Measurements from ENCODE around the gene PRM1.

Gene PRM1

DNA sequence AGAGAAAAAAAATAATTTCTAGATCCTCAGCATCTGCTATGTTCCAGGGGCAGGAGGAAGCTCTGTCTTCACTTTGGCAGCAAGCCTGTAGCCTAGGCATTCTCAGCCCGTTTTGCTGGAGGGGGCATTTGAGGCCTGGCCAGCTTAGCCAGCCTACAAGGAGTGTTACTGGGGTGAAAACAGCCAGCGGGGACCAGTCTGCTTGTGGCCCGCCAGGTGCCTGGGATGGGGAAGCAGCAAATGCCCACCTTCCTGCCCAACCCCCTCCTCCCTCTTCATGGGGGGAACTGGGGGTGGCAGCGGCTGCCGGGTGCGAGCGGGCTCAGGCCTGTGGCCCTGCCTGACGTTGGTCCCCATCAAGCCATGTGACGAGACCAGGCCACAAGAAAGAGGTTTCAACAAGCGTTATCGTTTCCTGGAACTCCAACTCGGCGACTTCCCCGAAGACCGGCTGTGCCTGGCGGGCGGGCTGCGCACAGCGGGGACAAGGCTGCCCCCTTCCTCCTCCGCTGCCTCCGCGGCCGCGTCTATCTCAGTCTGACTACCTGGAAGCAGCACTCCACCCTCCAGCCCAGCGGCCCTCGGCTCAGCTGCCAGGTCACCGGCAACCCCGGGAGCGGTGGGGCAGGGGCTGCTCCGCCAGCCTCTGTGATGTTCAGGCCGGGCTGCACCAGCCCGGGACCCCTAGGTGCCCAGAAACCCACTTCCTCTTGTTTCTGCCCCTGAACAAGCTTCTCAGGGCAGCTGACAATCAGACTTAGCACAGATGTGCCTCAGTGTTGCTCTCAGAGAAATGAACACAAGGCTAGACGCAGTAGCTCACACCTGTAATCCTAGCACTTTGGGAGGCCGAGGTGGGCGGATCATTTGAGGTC lies 48.0 kb downstream of the PRM1 start:
- DNase-seq, result peak; percentile 28

DNA sequence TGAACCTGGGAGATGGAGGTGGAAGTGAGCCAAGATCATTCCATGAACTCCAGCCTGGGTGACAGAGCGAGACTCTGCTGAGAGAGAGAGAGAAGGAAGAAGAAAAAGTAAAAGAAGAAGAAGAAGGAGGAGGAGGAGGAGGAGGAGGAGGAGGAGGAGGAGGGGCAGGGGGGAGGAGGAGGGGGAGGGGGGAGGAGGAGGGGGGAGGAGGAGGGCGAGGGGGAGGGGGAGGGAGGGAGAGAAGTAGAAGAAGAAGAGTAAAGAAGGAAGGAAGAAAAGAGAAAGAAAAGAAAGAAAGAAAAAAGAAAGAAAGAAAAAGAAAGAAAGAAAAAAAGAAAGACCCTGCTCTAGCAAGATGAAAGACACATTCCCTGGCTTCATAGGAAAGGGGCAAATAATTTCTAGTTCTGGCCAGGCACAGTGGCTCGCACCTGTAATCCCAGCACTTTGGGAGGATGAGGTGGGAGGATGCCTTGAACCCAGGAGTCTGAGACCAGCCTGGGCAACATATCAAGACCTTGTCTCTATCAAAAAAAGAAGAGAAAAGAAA lies 48.8 kb downstream of the PRM1 start:
- no peak for DNase-seq

DNA sequence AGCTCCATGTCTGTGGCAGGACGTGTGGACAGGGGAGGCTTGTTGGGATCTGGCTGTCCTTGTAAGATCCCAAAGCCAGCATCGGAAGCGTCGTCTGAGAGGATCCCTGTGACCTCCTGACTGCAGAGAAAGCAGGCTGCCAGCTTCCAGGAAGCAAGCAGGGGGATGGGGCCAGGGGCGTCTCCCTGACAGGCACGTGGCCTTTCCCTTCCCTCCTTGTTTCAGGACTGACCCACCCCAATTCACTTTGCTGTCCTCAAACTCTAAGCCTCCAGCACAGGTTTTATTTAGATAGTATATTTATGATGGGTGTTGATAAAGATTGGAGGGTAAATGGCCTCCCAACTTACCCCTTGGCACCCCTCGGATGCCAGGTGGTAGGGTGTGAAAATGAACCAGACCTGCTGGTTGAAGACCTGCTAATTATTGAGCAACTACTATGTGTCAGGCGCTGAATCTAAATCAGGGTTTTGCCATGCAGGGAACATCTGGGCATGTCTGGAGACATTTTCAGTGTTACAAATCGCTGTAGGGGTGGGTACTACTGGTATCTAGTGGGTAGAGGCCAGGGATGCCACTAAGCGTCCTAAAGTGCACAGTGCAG lies 49.7 kb downstream of the PRM1 start:
- DNase-seq, result no peak

Data from eye (tissue), 1 donor.